Fibroblast of mammary gland (primary cell): ENCODE data around the gene ACP1.
A peak's percentile ranks its signal among the peaks of the same experiment; 100 is the strongest.

Experiments used
- DNase-seq: peaks from one replicate; pipeline ENCODE4 v3.0.0-alpha.2; 2010; ENCODE audit warnings: low read depth
- H3K4me3 ChIP-seq: 2 replicates; pipeline ENCODE4 v1.5.1; 2011; ENCODE audit warnings: low read depth, mild to moderate bottlenecking, low read length, moderate library complexity; ENCODE audit not compliant: control insufficient read depth
- TF ChIP-seq, protein P1 (sequence below): conservative IDR thresholded peaks from 2 replicates; pipeline ENCODE4 v1.5.1; 2011; ENCODE audit warnings: low read depth, low read length, inconsistent platforms; ENCODE audit not compliant: control insufficient read depth, insufficient read depth

Gene ACP1

DNA sequence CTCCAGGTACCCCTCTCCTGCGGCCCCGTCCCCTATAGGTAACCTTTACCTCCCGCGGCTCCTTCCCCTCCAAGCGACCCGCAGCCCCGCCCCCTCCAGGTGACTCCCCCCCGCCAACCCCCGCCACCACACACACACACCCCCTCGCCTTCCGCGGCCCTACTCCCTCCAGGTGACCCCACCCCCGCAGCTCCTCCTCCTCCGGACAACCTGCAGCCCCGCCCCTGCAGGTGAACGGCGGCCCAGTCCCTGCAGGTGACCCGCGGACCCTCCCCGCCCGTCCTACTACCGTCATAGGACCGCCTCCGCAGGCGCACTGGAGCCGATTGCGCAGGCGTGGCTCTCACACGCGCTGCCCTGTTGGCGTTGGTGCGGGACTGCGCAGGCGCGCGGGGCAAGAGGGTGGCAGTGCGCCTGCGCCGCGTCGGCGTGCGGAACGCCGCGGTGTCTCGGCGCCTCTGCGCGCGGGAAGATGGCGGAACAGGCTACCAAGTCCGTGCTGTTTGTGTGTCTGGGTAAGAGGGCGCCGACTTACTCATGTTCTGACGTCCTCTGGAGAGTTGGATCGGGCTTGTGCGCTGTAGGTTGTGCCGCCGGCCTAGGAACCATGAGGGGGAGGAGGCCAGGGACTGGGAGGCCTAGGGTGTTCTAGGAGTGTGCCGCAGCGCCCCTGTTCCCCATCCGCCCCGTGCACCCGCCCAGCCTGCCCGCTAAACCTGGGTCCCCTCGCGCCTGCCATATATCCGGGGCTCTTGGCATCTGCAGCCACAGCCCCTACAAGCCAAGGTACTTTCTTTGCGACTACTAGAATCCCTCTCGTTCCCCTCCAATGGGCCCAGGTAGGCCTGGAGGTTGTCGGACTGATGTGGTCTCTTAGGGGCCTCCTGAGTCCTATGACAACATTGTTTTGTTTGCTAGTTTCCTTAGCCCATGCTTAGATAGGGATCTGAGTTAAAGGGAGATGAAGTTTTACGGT, at the start of gene ACP1:
ACP1 (plus strand) TSS at position 455 of the 976 bp plus-strand sequence; CDS start at position 473, 18 bp downstream.
- TF ChIP-seq, protein P1, sequence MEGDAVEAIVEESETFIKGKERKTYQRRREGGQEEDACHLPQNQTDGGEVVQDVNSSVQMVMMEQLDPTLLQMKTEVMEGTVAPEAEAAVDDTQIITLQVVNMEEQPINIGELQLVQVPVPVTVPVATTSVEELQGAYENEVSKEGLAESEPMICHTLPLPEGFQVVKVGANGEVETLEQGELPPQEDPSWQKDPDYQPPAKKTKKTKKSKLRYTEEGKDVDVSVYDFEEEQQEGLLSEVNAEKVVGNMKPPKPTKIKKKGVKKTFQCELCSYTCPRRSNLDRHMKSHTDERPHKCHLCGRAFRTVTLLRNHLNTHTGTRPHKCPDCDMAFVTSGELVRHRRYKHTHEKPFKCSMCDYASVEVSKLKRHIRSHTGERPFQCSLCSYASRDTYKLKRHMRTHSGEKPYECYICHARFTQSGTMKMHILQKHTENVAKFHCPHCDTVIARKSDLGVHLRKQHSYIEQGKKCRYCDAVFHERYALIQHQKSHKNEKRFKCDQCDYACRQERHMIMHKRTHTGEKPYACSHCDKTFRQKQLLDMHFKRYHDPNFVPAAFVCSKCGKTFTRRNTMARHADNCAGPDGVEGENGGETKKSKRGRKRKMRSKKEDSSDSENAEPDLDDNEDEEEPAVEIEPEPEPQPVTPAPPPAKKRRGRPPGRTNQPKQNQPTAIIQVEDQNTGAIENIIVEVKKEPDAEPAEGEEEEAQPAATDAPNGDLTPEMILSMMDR = no peak
- DNase-seq = peak; percentile 92
- H3K4me3 ChIP-seq = peak within 1 kb of the TSS; percentile 93

DNA sequence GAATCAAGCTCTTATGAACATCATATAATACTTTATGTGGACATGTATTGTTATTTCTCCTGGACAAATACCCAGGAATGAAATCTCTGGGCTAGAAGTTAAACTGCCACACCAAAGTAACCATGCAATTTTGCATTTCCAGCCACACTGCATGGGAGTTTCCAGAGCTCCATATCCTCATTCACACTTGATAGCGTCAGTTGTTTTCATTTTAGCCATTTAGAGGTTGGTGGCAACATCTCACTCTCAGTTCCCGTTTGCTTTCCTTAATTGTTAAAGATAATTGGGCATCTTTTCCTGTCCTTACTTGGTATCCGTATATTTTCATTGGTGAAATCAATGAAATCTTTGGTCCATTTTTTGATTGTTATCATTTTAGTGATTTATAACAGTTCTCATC, 48.7 kb upstream of the ACP1 start:
- TF ChIP-seq, protein P1 = no peak
- DNase-seq = no peak
- no peak overlapping the region for H3K4me3 ChIP-seq

GRCh38 chr2:223451-223850, 41.3 kb upstream of the ACP1 start:
- TF ChIP-seq, protein P1 = no peak
- no peak overlapping the region for H3K4me3 ChIP-seq
- no peak for DNase-seq

GRCh38 chr2:223971-224760, 40.6 kb upstream of the ACP1 start:
- no peak overlapping the region for H3K4me3 ChIP-seq
- TF ChIP-seq, protein P1 = no peak
- no peak for DNase-seq

- no peak for DNase-seq
- no peak overlapping the region for H3K4me3 ChIP-seq
- TF ChIP-seq, protein P1 = no peak
Observed at GRCh38 chr2:228115-228514, 36.6 kb upstream of the ACP1 start.

- no peak overlapping the region for H3K4me3 ChIP-seq
- TF ChIP-seq, protein P1 = no peak
- no peak for DNase-seq
Observed at GRCh38 chr2:228518-229278, 36.0 kb upstream of the ACP1 start.
